ENCODE measurements around the gene RAP1GAP2. TPM values are rescaled to one million over a fixed set of nuclear protein-coding genes. Genes with fewer than 3 reads are reported as not detected.

Gene RAP1GAP2
- total RNA-seq, 1 donor from 2014 or later, result 3.8 TPM

GRCh38 chr17:2853283-2854142 is 57.3 kb downstream of the RAP1GAP2 start:
- H3K4me3 ChIP-seq, result peak overlapping the region; percentile 68
- H3K4me1 ChIP-seq, result peaks cover 19% of the 10 kb centered on the region
- H3K9ac ChIP-seq, result no peak overlapping the region
- Mint-ChIP-seq H3K36me3 (no peaks in the 10 kb centered on the region), H3K27ac (no peak overlapping the region), H3K27me3 (ENCODE audit: insufficient read depth, low read depth) (peaks cover 45% of the 10 kb centered on the region), H3K4me1 (peaks cover 25% of the 10 kb centered on the region), H3K4me3 (peak overlapping the region; percentile 82), H3K9me3 (no peaks in the 10 kb centered on the region)
- peak overlapping the region; percentile 79 for H3K4me2 ChIP-seq
- peak; percentile 72 for DNase-seq (ENCODE audit: low spot score)
- H4K20me1 ChIP-seq (ENCODE audit: low read depth), result peaks cover 25% of the 10 kb centered on the region
- peaks cover 24% of the 10 kb centered on the region for H3F3A ChIP-seq (ENCODE audit: low read depth)
- H3K27me3 ChIP-seq, result peaks cover 75% of the 10 kb centered on the region
- no peaks in the 10 kb centered on the region for H3K36me3 ChIP-seq
- no peaks in the 10 kb centered on the region for H3K9me3 ChIP-seq (ENCODE audit: low read depth)
- H3K79me2 ChIP-seq (ENCODE audit: low read depth), result no peaks in the 10 kb centered on the region
- peak overlapping the region; percentile 88 for H2AFZ ChIP-seq (replicated peaks)
- H3K27ac ChIP-seq, result no peak overlapping the region
- TF ChIP-seq CTCF (IDR thresholded peaks at IDR 0.05) (no peak), EZH2 (IDR thresholded peaks at IDR 0.05) (peak; percentile 54)

- TF ChIP-seq CTCF (IDR thresholded peaks at IDR 0.05) (no peak), EZH2 (IDR thresholded peaks at IDR 0.05) (peak; percentile 82)
- no peak overlapping the region for H3K9ac ChIP-seq
- H3K27me3 Mint-ChIP-seq (ENCODE audit: insufficient read depth, low read depth), result peaks cover 43% of the 10 kb centered on the region
- no peaks in the 10 kb centered on the region for H3K36me3 ChIP-seq
- no peaks in the 10 kb centered on the region for H3K9me3 Mint-ChIP-seq
- H3K27me3 ChIP-seq, result peaks cover 69% of the 10 kb centered on the region
- peaks cover 19% of the 10 kb centered on the region for H3K4me1 ChIP-seq
- H3K4me1 Mint-ChIP-seq, result peaks cover 20% of the 10 kb centered on the region
- peaks cover 25% of the 10 kb centered on the region for H4K20me1 ChIP-seq (ENCODE audit: low read depth)
- peak; percentile 54 for DNase-seq (ENCODE audit: low spot score)
- peaks cover 24% of the 10 kb centered on the region for H3F3A ChIP-seq (ENCODE audit: low read depth)
- no peak overlapping the region for H3K27ac Mint-ChIP-seq
- peak overlapping the region; percentile 68 for H3K4me3 ChIP-seq
- H3K79me2 ChIP-seq (ENCODE audit: low read depth), result no peaks in the 10 kb centered on the region
- H3K27ac ChIP-seq, result no peak overlapping the region
- H2AFZ ChIP-seq (replicated peaks), result peak overlapping the region; percentile 73
- no peaks in the 10 kb centered on the region for H3K9me3 ChIP-seq (ENCODE audit: low read depth)
- peak overlapping the region; percentile 82 for H3K4me3 Mint-ChIP-seq
- H3K36me3 Mint-ChIP-seq, result no peaks in the 10 kb centered on the region
- H3K4me2 ChIP-seq, result peak overlapping the region; percentile 79
These were observed 58.2 kb downstream of the RAP1GAP2 start for GRCh38 chr17:2854143-2855055.

- peaks cover 43% of the 10 kb centered on the region for H3K27me3 Mint-ChIP-seq (ENCODE audit: insufficient read depth, low read depth)
- no peak overlapping the region for H3K27ac Mint-ChIP-seq
These were observed 58.9 kb downstream of the RAP1GAP2 start for GRCh38 chr17:2855063-2855600.

More at GRCh38 chr17:2855063-2855600, 58.9 kb downstream of the RAP1GAP2 start:
- Histone ChIP-seq H3K4me3 (peak overlapping the region; percentile 68), H2AFZ (replicated peaks) (no peak overlapping the region), H3K36me3 (no peaks in the 10 kb centered on the region), H4K20me1 (ENCODE audit: low read depth) (peaks cover 25% of the 10 kb centered on the region), H3F3A (ENCODE audit: low read depth) (peaks cover 27% of the 10 kb centered on the region), H3K9me3 (ENCODE audit: low read depth) (no peaks in the 10 kb centered on the region), H3K27ac (no peak overlapping the region), H3K4me2 (peak overlapping the region; percentile 79), H3K9ac (no peak overlapping the region), H3K79me2 (ENCODE audit: low read depth) (no peaks in the 10 kb centered on the region), H3K4me1 (peaks cover 21% of the 10 kb centered on the region), H3K27me3 (peaks cover 64% of the 10 kb centered on the region)
- H3K36me3 Mint-ChIP-seq, result no peaks in the 10 kb centered on the region
- no peak for DNase-seq (ENCODE audit: low spot score)
- peak overlapping the region; percentile 82 for H3K4me3 Mint-ChIP-seq
- TF ChIP-seq EZH2phosphoT487 (IDR thresholded peaks at IDR 0.05) (no peak), EZH2 (IDR thresholded peaks at IDR 0.05) (no peak), CTCF (IDR thresholded peaks at IDR 0.05) (no peak)
- peaks cover 4% of the 10 kb centered on the region for H3K9me3 Mint-ChIP-seq
- peaks cover 17% of the 10 kb centered on the region for H3K4me1 Mint-ChIP-seq

Data from neural progenitor cell (in vitro differentiated cells).